ENCODE measurements around the gene RANBP3.

The RANBP3 gene

GRCh38 chr19:5949792-5950305, 28.1 kb downstream of the RANBP3 start:
- no peak for DNase-seq (ENCODE audit: low spot score)

DNA sequence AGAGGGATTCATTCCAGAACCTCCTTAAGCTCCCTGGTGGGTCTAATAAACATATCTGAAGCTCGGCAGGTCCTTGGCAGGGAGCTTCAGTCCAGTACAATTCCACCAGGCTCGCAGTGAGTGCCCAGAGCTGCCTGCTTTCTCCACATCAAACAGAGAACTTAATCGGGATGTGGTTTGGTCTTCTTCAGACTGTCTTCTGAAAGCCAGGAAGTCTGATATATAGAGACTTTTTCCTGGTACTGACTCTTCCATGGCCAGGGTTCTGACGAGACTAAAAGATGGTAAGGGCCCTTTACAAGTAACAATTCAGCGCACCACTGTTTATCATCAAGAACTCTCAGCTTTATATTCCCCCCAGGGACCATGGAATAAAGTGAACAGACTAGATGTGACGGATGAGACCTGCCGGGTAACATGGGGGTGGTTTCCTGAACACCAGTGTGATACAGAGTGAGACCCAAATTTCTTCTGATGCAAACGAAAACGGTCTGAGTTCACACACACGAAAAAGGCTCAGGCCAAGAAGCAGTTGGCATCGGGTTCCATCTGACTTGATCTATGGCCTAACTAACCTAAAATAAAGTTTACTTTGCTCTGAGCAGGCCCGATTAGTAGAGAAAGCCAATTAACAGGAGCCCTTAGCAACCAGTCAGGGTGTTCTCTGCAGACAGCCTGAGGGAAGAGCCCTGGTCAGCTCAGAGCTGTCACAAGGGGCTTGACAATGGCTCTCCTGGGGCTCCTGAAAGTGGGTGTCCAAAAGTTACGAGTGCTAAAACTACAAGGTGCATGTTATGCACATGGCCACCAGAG, 29.0 kb downstream of the RANBP3 start:
- DNase-seq (ENCODE audit: low spot score) = no peak

DNA sequence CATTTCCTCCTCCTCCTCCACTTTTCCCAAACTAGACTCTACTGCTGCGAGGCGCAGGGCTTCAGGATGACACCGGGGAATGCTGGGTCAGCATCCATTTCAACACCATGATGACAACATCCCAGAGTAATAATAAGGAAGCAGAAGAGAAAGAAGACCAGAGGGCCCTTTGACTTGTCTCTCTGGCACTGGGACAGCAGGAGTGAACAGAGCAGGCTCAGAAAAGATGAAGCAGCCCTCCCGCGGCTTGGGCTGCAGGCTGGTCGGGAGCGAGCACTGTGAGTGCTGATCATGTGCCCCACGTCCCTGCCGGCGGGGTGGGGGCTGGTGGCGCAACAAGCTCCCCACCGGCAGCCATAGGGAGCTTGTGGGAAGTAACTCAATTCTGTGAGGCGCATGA, 30.5 kb downstream of the RANBP3 start:
- DNase-seq (ENCODE audit: low spot score) = peak; percentile 87

GRCh38 chr19:5943623-5944022, 34.3 kb downstream of the RANBP3 start:
- DNase-seq (ENCODE audit: low spot score) = no peak

DNA sequence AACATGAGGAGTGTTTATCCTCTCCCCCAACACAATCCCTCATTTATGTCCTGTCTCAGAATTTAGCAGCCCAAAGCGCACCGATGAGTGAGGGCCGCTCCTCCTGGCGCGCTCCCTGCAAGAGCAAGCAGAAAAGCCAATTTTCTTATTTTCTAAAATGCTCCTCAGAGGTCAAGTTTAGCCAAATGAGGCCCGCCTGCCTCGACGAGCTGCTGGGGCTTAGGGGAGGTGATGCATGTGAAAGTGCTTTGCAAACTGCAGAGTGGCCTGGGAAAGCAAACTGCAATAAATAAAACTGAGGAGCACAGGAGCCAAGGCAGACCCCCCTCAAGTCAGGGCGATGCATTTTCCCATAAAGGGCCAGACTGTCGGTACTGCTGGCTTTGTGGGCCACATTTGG, 34.9 kb downstream of the RANBP3 start:
- no peak for DNase-seq (ENCODE audit: low spot score)

GRCh38 chr19:5941673-5942072, 36.3 kb downstream of the RANBP3 start:
- DNase-seq (ENCODE audit: low spot score) = no peak

DNA sequence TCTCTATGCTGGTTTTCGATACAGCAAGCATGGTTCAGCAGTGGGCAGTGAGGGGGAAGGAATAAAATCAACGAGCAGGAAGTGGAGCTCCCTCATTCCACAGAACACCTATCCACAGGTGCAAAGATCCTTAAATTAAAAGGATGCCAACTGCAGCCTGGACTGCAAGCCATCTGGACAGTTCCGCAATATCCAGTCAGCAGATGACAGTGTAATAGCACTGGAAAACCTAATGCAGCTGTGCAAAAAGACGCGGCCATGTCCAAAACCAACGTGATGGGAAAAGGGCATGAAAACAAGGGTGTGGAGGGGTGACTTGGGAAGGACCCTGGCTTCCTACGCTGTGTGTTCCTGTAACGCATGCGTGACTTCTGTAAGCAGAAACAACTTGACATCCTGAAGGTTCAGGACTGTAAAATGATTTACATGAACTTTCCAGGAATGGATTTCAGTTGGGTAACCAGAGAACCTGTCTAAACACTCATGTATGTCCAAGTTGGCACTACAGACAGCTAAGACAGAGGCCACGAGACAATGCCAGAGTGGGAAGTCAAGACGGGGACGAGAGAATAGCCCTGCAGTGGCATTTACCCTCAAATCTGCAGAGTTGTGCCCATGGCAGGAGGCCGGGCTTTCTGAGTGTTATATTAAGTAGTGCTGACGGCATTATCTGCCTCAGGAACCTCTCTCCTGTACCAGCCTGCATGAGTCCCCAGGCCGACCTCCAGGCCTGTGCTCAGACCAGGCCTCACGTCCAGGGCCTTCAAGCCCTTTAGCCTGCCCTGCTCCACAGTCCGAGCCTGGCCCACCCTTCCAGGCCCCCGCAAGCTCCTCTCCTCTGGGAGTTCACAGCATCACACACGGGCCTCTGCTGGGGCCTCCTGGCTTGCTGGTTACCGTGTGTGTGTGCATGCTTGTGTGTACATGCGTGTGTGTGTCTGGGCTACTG, 37.4 kb downstream of the RANBP3 start:
- DNase-seq (ENCODE audit: low spot score) = no peak

DNA sequence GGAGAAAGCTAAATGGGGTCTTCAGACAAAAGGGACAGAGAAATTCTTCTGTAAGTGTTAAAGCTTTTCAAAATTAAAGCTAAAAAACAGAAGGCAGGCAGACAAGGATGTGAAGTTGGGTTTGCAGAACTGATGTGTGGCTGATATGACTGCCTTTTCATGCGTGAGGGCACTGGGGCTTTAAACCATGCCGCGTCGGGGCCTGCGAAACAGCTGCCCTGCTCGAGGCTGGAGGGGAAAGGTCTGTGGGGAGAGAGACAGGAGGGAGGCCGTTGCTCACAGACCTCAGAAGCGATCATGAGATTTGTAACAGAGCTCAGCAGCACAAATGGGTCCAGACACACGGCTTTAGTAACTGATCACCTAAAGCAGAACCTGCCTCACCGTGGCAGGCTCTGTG, 40.4 kb downstream of the RANBP3 start:
- DNase-seq (ENCODE audit: low spot score) = no peak

DNA sequence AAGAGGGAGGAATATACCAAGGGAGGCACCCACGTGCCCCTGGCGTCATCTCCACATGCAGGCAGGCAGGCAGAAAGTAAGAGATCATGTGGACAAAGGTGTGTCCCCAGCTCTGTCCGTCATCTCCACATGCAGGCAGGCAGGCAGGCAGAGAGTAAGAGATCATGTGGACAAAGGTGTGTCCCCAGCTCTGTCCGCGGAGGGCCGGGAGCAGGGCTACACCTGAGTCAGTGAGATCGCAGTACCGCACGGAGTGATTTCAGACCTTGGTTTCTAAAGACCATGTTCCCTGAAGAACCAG, 41.7 kb downstream of the RANBP3 start:
- no peak for DNase-seq (ENCODE audit: low spot score)

- DNase-seq (ENCODE audit: low spot score) = no peak
Measured at GRCh38 chr19:5935473-5936291, 42.3 kb downstream of the RANBP3 start.

GRCh38 chr19:5934774-5935472, 43.0 kb downstream of the RANBP3 start:
- no peak for DNase-seq (ENCODE audit: low spot score)

- no peak for DNase-seq (ENCODE audit: low spot score)
Measured at GRCh38 chr19:5934069-5934401, 43.9 kb downstream of the RANBP3 start.

DNA sequence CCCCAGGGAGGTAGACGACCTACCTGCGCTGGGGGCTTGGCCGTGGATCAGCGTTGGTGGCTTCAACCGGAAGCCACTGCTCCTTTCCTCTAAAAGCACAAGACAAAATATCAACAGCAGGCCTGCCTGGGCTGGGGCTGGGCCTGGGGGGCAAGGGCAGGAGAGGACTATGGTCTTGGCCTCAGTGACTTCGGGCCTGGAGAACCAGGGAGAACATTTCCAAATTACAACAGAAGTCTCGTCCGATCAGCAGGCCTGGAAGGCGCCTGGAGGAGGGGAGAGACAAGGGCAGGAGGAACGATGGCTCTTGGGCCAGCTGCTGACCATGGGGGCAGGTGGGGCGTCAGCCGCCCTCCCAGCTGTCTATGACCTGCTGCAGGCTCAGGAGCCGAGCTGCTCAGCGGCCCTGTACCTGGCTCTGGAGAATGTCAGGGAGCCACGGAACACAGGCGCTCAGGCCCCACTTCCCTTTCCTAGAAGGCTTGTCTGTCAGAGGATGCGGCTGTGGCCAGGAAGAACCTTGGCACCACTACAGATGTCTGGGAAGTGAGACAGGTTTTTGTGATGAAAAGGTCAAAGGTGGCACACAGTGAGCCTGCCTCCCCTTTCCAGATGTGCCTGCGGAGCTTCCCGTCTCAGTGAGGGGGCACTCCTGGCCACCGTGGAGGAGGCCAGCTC, 44.4 kb downstream of the RANBP3 start:
- DNase-seq (ENCODE audit: low spot score) = no peak

GRCh38 chr19:5932609-5933262, 45.2 kb downstream of the RANBP3 start:
- no peak for DNase-seq (ENCODE audit: low spot score)

GRCh38 chr19:5932146-5932545, 45.8 kb downstream of the RANBP3 start:
- DNase-seq (ENCODE audit: low spot score) = no peak

- no peak for DNase-seq (ENCODE audit: low spot score)
Measured at GRCh38 chr19:5931251-5931650, 46.7 kb downstream of the RANBP3 start.

DNA sequence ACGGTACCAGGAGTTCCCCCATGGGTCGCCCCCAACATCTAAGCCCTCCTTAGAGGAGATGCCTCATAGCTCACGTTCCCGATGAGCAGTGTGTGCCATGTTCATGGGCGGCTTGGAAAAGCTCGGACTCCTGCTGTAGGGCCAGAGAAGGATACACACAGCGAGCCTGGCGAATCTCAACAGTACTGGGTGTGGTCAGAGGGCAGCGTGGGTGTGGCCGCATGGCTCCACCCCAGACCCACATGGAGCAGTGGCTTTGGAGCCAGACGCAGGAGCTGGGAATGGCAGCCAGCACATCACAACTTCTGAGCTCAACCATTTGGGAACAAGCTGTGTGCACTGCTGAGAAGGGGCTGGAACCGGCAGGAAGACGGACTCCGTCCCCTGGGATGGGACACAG, 48.3 kb downstream of the RANBP3 start:
- no peak for DNase-seq (ENCODE audit: low spot score)

DNA sequence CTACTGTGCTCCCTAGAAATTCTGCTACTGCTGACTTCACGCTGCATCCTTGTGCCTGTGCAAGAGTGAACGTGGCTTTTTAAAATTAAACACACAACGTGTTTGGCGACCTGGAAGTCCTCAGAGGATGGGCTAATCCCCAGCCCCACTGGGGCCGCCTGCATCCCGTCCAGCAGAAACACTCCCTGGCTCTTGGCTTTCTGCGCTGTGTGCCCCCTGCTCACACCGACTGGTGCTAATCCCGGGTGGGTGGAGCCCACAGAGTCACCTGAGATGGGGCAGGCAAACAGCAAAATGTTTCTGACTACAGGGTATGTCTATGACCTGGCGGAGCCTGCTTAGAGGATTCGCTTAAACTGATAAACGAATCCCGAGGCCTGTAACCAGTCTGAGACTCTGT, 48.8 kb downstream of the RANBP3 start:
- no peak for DNase-seq (ENCODE audit: low spot score)

DNA sequence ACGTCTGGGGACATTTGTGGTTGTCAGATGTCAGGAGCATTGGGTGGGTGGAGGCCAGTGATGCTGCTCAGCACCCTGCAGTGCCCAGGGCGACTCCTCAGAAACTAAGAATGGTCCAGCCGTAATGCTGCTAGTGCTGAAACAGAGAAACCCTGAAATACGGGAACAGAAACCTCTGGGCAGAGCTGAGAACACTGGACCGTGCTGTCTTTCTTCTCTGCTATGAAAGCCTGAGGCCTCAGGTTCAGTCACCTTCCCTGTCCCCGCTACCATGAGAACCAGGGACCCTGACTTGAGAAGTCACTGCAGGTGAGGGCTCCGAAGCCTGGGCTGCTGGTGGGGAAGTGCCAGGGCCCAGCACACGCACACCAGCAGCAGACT, 50.5 kb downstream of the RANBP3 start:
- no peak for DNase-seq (ENCODE audit: low spot score)

DNA sequence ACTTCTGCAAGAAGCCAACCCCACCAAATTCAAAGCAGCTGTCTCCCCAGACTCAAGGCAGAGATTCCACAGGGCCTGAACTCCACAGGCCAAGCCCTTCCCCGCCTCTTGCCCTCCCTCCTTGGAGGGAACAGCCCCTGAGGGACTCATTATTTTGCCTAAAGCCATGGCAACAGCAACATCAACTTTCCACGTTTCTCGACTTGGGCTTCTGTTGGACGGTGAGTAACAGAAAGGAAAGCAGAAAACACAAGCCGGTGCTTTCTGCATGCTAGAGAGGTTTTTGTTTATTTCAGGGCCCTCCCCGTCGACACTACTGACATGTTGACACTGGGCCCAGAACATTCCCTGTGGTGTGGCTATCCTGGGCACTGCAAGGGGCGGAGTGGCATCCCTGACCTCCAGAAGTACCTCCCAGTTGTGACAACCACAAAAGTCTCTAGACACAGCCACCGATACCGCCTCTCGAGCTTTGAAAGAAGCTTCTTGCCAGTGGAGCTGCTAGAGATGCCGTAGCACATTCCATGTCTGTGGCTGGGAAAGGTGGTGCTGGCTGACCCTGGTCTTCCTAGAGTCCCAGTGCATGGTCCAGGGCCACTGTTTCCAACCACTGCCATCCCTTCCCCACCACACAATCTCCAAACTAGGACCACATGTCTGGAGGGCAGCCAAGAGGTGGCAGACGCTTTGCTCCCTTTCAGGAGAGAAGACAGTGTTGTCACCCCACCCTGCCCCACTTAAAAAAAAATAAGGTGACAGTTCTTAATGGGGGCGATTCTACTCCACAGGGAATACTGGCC, 51.1 kb downstream of the RANBP3 start:
- no peak for DNase-seq (ENCODE audit: low spot score)

All from globus pallidus (tissue), 1 donor.